Transverse colon (tissue), 4 donors: ENCODE measurements around the gene IFI27L1.

Experiments used
- CTCF ChIP-seq, 5 experiments: fragments of 200-600 bp in 3 of 5; fragments of 450-650 bp in 2 of 5; sonication (generic) in 3 of 5; IDR thresholded peaks; 1 replicate in 2 of 5; 2 replicates in 3 of 5; pipeline ENCODE4 v1.5.1; 2016 to 2017; ENCODE audit warnings: antibody characterized with exemption in 5 of 5, inconsistent platforms in 3 of 5, mild to moderate bottlenecking in 2 of 5, moderate library complexity in 1 of 5
- POLR2A ChIP-seq: fragments of 450-650 bp; IDR thresholded peaks from one replicate; pipeline ENCODE4 v1.6.1; 2016; ENCODE audit warnings: antibody characterized with exemption, mild to moderate bottlenecking, moderate library complexity
- POLR2AphosphoS5 ChIP-seq, 3 donors: sonication (generic); formaldehyde crosslinking; IDR thresholded peaks; one replicate each; pipeline ENCODE4 v1.6.1; 2016; ENCODE audit warnings: antibody characterized with exemption in 3 of 3

DNA sequence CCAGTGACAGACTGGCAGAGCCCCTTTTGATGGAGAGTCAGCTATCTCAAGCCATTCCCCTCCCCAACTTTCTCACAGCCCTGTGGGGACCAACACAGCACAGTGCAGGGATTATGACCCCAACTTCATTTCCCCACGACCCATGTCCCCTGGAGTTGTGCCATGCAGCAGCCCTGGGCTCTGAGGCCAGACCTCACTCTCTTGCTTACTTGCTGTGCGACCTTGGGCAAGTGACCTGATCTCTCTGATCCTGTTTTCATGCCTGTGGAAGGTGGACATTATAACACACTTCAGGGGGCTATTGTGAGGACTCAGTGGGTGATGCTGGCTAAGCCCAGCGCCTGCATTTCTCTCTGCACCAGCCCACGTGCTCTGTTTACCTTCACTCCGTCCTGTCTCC lies 40.9 kb upstream of the IFI27L1 start:
- TF ChIP-seq CTCF (IDR thresholded peaks at IDR 0.05) (no peak), POLR2AphosphoS5 (IDR thresholded peaks at IDR 0.05) (no peak), POLR2A (no peak)
